ENCODE data around the gene NAA25.

Gene NAA25

GRCh38 chr12:112023759-112024396, 84.7 kb downstream of the NAA25 start (continued):
- TF ChIP-seq CREB5 (CRISPR knock-in tag; IDR thresholded peaks at IDR 0.05; ENCODE audit: low read depth) = no peak

- ATAC-seq = no peak
- no peak for TF ChIP-seq GLIS3 (CRISPR knock-in tag; IDR thresholded peaks at IDR 0.05)
- TF ChIP-seq RARB (CRISPR knock-in tag; IDR thresholded peaks at IDR 0.05) = no peak
- no peak for TF ChIP-seq ESRRG (CRISPR knock-in tag; IDR thresholded peaks at IDR 0.05)
- TF ChIP-seq TSHZ2 (CRISPR knock-in tag; IDR thresholded peaks at IDR 0.05) = no peak
- TF ChIP-seq ZC3H10 (CRISPR knock-in tag; IDR thresholded peaks at IDR 0.05) = no peak
- TF ChIP-seq ISL1 (CRISPR knock-in tag; IDR thresholded peaks at IDR 0.05) = no peak
- no peak for TF ChIP-seq PPARA (CRISPR knock-in tag; IDR thresholded peaks at IDR 0.05; ENCODE audit: borderline replicate concordance)
- TF ChIP-seq ZFP30 (CRISPR knock-in tag; IDR thresholded peaks at IDR 0.05) = no peak
- no peak for TF ChIP-seq ZFP3 (CRISPR knock-in tag; IDR thresholded peaks at IDR 0.05)
- no peak for TF ChIP-seq ZNF70 (CRISPR knock-in tag; IDR thresholded peaks at IDR 0.05)
- TF ChIP-seq ZNF8 (CRISPR knock-in tag; IDR thresholded peaks at IDR 0.05) = no peak
- no peak for TF ChIP-seq BACH2 (CRISPR knock-in tag; IDR thresholded peaks at IDR 0.05; ENCODE audit: borderline replicate concordance)
- no peak for TF ChIP-seq TOX (CRISPR knock-in tag; IDR thresholded peaks at IDR 0.05; ENCODE audit: borderline replicate concordance)
- TF ChIP-seq ZNF565 (CRISPR knock-in tag; conservative IDR thresholded peaks at IDR 0.05; ENCODE audit: low read depth) = no peak
Measured at GRCh38 chr12:112022241-112023016, 86.2 kb downstream of the NAA25 start.

GRCh38 chr12:112020947-112021457, 87.6 kb downstream of the NAA25 start:
- ATAC-seq = no peak
- TF ChIP-seq GLIS3 (CRISPR knock-in tag; IDR thresholded peaks at IDR 0.05) = no peak
- no peak for TF ChIP-seq TSHZ2 (CRISPR knock-in tag; IDR thresholded peaks at IDR 0.05)
- TF ChIP-seq CSRNP3 (CRISPR knock-in tag; IDR thresholded peaks at IDR 0.05) = no peak
- no peak for TF ChIP-seq CSDC2 (CRISPR knock-in tag; IDR thresholded peaks at IDR 0.05)
- no peak for TF ChIP-seq PPARA (CRISPR knock-in tag; IDR thresholded peaks at IDR 0.05; ENCODE audit: borderline replicate concordance)
- TF ChIP-seq POU6F1 (CRISPR knock-in tag; IDR thresholded peaks at IDR 0.05; ENCODE audit: borderline replicate concordance, low read depth) = no peak
- TF ChIP-seq ZFP30 (CRISPR knock-in tag; IDR thresholded peaks at IDR 0.05) = no peak
- no peak for TF ChIP-seq SNAI2 (CRISPR knock-in tag; IDR thresholded peaks at IDR 0.05)
- no peak for TF ChIP-seq ZNF565 (CRISPR knock-in tag; conservative IDR thresholded peaks at IDR 0.05; ENCODE audit: low read depth)
- TF ChIP-seq PATZ1 (CRISPR knock-in tag; IDR thresholded peaks at IDR 0.05; ENCODE audit: borderline replicate concordance) = no peak
- TF ChIP-seq CREB5 (CRISPR knock-in tag; IDR thresholded peaks at IDR 0.05; ENCODE audit: low read depth) = no peak
- no peak for TF ChIP-seq RARB (CRISPR knock-in tag; IDR thresholded peaks at IDR 0.05)
- no peak for TF ChIP-seq OSR1 (CRISPR knock-in tag; IDR thresholded peaks at IDR 0.05)
- no peak for TF ChIP-seq ZNF70 (CRISPR knock-in tag; IDR thresholded peaks at IDR 0.05)
